Subcutaneous abdominal adipose tissue (tissue), 5 donors: ENCODE results near the gene SLC35B2.

Experiments used
- H3K27ac ChIP-seq: one replicate; pipeline ENCODE4 v1.7.0; 2013; ENCODE audit warnings: low read depth, mild to moderate bottlenecking, inconsistent platforms, low read length, moderate library complexity
- H3K27me3 ChIP-seq, 5 donors: one replicate each; pipeline ENCODE4 v1.7.0; 2013; ENCODE audit warnings: low read length in 5 of 5, inconsistent platforms in 1 of 5; ENCODE audit not compliant: control insufficient read depth in 5 of 5, insufficient read depth in 4 of 5
- H3K36me3 ChIP-seq, 5 donors: one replicate each; pipeline ENCODE4 v1.7.0; 2013; ENCODE audit warnings: low read length in 5 of 5; ENCODE audit not compliant: control insufficient read depth in 5 of 5, insufficient read depth in 5 of 5
- H3K4me1 ChIP-seq, 5 donors: one replicate each; pipeline ENCODE4 v1.7.0; 2013; ENCODE audit warnings: low read length in 5 of 5, mild to moderate bottlenecking in 3 of 5, moderate library complexity in 1 of 5; ENCODE audit not compliant: control insufficient read depth in 5 of 5, insufficient read depth in 5 of 5
- H3K4me3 ChIP-seq, 5 donors: one replicate each; pipeline ENCODE4 v1.7.0; 2013; ENCODE audit warnings: low read length in 5 of 5, low read depth in 1 of 5
- H3K9ac ChIP-seq, 5 donors: one replicate each; pipeline ENCODE4 v1.7.0; 2013; ENCODE audit warnings: low read length in 5 of 5, mild to moderate bottlenecking in 4 of 5, moderate library complexity in 3 of 5
- H3K9me3 ChIP-seq, 5 donors: one replicate each; pipeline ENCODE4 v1.7.0; 2013; ENCODE audit warnings: low read length in 5 of 5; ENCODE audit not compliant: control insufficient read depth in 5 of 5
- donor health status: healthy.
- donor health status: healthy.
- donor health status: healthy.
- donor health status: healthy.
- donor health status: healthy.

Gene SLC35B2

DNA sequence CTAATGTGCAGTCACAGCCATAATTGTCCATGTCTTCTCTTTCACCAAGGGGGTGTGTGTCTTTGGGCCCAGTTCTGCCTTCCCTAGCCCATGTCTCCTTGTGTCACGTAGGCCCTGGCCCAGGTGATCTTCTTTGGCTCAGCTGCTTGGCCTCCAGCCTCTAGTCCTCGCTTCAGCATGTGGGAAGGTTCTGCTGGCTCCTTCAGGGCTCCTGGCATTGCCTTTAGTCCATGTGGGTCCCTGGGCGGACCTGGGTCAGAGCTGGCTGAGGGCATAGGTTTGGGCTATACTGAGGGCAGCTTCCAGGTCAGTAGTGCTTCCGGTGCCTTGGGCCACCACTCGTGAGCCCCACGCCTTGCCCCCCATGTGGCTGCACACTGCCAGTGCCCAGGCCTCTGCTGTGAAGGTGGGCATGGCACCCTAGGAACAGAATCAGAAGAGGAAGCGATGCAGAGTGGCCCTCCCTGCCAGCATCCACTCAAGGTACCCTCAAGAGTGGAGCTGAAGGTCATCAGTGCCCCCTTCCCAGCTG lies 43.0 kb upstream of the SLC35B2 start:
- peaks cover 18 to 25% (median 20%) of the 10 kb centered on the region in 5 donors for H3K27me3 ChIP-seq
- H3K27ac ChIP-seq = no peak overlapping the region
- H3K9me3 ChIP-seq = no peaks in the 10 kb centered on the region
- no peak overlapping the region for H3K9ac ChIP-seq
- peaks cover 1 to 16% (median 13%) of the 10 kb centered on the region in 5 donors for H3K4me1 ChIP-seq
- peaks cover 0 to 54% (median 53%) of the 10 kb centered on the region in 5 donors for H3K36me3 ChIP-seq
- no peak overlapping the region for H3K4me3 ChIP-seq

- Histone ChIP-seq H3K4me3 (no peak overlapping the region), H3K36me3 (peaks cover 0 to 39% (median 38%) of the 10 kb centered on the region in 5 donors), H3K9ac (no peak overlapping the region), H3K9me3 (no peaks in the 10 kb centered on the region), H3K27me3 (peaks cover 25 to 33% (median 28%) of the 10 kb centered on the region in 5 donors), H3K4me1 (peaks cover 1 to 16% (median 13%) of the 10 kb centered on the region in 5 donors), H3K27ac (no peak overlapping the region)
These were observed 41.5 kb upstream of the SLC35B2 start for GRCh38 chr6:44298864-44299263.

DNA sequence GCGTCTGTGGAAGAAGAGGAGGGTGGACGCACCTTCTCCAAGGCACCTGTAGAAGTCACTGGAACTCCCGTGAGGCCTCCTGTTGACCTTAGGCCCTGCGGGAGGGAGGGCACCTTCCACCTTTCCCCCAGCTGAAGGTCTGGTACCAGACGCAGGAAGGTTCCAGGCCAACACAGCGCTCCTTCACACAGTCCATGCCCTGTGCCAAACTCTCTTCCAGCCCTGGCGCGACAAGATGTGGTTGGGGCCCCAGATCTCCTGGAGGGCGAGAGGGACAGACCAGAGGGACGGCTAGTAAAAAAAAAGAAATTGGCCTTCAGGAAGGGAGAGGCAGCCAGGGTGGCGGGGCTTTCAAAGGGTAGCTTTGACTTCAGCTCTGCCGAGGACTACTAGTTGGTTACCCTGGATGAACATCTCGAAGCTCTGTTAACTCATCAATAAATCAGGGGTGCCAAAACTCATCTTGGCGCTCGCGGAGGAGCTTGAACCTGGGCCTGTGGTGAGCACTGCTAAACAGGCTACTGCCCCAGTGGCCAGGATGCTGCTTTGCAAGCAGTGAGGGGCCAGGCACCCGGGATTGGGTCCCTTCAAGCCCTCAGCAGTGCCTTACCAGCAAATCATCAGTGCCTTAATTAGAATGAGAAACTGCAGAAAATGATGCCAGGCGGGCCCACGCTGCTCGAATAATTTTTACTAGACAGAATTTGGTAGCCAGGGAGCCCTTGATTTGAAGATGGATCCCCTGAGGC lies 40.9 kb upstream of the SLC35B2 start:
- Histone ChIP-seq H3K36me3 (peaks cover 0 to 32% (median 32%) of the 10 kb centered on the region in 5 donors), H3K27ac (no peak overlapping the region), H3K4me3 (peak overlapping the region in 3 of 5 donors; percentile 52 to 65 (median 58)), H3K27me3 (peaks cover 27 to 35% (median 33%) of the 10 kb centered on the region in 5 donors), H3K9me3 (no peaks in the 10 kb centered on the region), H3K9ac (no peak overlapping the region), H3K4me1 (peaks cover 1 to 16% (median 13%) of the 10 kb centered on the region in 5 donors)

GRCh38 chr6:44297063-44298038 lies 40.0 kb upstream of the SLC35B2 start:
- Histone ChIP-seq H3K9ac (peak overlapping the region in 1 of 5 donors; percentile 30), H3K27me3 (peaks cover 27 to 42% (median 39%) of the 10 kb centered on the region in 5 donors), H3K4me3 (peak overlapping the region in 4 of 5 donors; percentile 36 to 65 (median 55))

GRCh38 chr6:44294832-44295791 lies 37.8 kb upstream of the SLC35B2 start:
- Histone ChIP-seq H3K9me3 (no peaks in the 10 kb centered on the region), H3K27me3 (peaks cover 41 to 63% (median 58%) of the 10 kb centered on the region in 5 donors), H3K9ac (no peak overlapping the region), H3K36me3 (peaks cover 0 to 1% (median under 1%) of the 10 kb centered on the region in 5 donors), H3K4me3 (no peak overlapping the region), H3K4me1 (peaks cover 1 to 16% (median 13%) of the 10 kb centered on the region in 5 donors), H3K27ac (no peak overlapping the region)

More at GRCh38 chr6:44297063-44298038, 40.0 kb upstream of the SLC35B2 start:
- peaks cover 0 to 23% (median 23%) of the 10 kb centered on the region in 5 donors for H3K36me3 ChIP-seq
- H3K27ac ChIP-seq = no peak overlapping the region
- peaks cover 1 to 16% (median 13%) of the 10 kb centered on the region in 5 donors for H3K4me1 ChIP-seq
- no peaks in the 10 kb centered on the region for H3K9me3 ChIP-seq

DNA sequence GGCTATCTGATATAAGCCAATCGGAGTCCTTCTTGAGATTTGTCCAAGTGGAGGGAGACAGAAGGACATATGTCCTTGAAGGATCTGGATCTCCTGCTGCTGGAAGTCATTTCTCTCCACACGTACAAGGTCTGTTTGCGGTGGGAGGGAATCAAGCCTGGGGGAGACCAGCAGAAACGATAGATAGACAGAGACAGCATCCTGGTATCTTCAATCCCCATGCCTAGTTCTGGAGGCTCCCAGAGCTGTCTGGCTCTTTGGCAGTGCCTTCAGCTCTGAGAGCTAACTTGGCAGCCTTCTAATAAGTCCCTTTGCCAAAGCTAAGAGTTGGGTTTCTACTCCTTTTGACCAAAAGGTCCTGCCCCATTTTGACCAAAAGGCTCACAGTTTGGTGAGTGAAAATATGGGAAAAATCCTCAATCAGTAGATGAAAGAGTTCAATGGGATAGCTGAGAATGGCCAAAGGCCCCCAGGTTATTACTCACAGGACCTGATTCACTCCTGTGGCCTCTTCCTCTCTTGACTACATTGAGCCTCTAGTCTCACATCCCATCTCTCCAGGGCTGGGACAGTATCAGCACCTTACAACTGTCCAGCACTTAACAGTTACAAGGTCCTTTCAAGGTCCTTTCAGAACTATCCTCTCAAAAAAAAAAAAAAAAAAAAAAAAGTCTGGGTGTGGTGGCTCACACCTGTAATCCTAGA lies 35.5 kb upstream of the SLC35B2 start:
- H3K27ac ChIP-seq = no peak overlapping the region

DNA sequence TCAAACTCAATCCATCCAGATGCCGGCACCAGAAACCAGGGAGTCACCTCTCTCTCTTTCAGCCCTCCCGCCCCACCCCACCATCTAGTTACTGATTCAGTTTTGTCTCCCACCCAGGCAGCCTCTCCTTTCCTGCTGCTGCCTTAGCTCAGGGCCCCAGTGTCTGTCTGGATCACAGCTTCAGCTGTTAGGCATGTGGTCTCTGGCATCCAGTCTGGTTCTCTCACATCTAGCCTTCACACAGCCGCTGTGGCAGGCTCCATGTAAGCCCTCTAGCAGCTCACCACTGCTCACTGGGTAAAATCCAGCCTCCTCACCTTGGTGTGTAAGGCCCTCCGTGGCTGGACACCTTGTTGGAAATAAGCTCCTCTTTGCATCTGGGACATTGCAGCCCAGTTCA lies 34.5 kb upstream of the SLC35B2 start:
- Histone ChIP-seq H3K27me3 (peaks cover 50 to 77% (median 70%) of the 10 kb centered on the region in 5 donors), H3K9me3 (no peaks in the 10 kb centered on the region), H3K36me3 (no peaks in the 10 kb centered on the region), H3K4me3 (no peak overlapping the region), H3K9ac (no peak overlapping the region), H3K27ac (no peak overlapping the region), H3K4me1 (peaks cover 0 to 2% (median under 1%) of the 10 kb centered on the region in 5 donors)

More for the DNA sequence above, 35.5 kb upstream of the SLC35B2 start:
- H3K9ac ChIP-seq = no peak overlapping the region
- no peaks in the 10 kb centered on the region for H3K36me3 ChIP-seq
- H3K4me1 ChIP-seq = peaks cover 0 to 12% (median 10%) of the 10 kb centered on the region in 5 donors
- H3K9me3 ChIP-seq = no peaks in the 10 kb centered on the region
- H3K27me3 ChIP-seq = peaks cover 49 to 73% (median 69%) of the 10 kb centered on the region in 5 donors
- no peak overlapping the region for H3K4me3 ChIP-seq

- Histone ChIP-seq H3K27ac (no peak overlapping the region), H3K36me3 (no peaks in the 10 kb centered on the region), H3K4me3 (no peak overlapping the region), H3K9ac (no peak overlapping the region), H3K4me1 (no peaks in the 10 kb centered on the region), H3K9me3 (no peaks in the 10 kb centered on the region), H3K27me3 (peaks cover 31 to 64% (median 56%) of the 10 kb centered on the region in 5 donors)
These were observed 32.5 kb upstream of the SLC35B2 start for GRCh38 chr6:44289726-44290260.
